Urinary bladder (tissue), 4 donors: ENCODE measurements around the gene NUMBL. TPM values are rescaled to one million over a fixed set of nuclear protein-coding genes. Genes with fewer than 3 reads are reported as not detected.
"Not testable (repeated sequence)": the region's sequence is repeated elsewhere in the genome, so short reads cannot be mapped to it uniquely, and the experiment has no call there.

Source experiments
- DNase-seq: peaks from one replicate; pipeline ENCODE4 v3.0.0-alpha.2; 2015; ENCODE audit errors: extremely low spot score
- H3K27ac ChIP-seq: one replicate; pipeline ENCODE4 v1.5.1; 2013; ENCODE audit warnings: low read depth, mild to moderate bottlenecking, moderate library complexity
- H3K36me3 ChIP-seq: one replicate; pipeline ENCODE4 v1.6.1; 2013; ENCODE audit warnings: mild to moderate bottlenecking, moderate library complexity; ENCODE audit not compliant: insufficient read depth
- H3K4me1 ChIP-seq: one replicate; pipeline ENCODE4 v1.6.1; 2013; ENCODE audit warnings: mild to moderate bottlenecking, moderate library complexity; ENCODE audit not compliant: insufficient read depth
- H3K4me3 ChIP-seq: one replicate; pipeline ENCODE4 v1.5.1; 2013; ENCODE audit warnings: low read depth, low read length
- WGBS: extraction: QIAGEN DNeasy Blood & Tissue Kit; methylation state at CpG from one replicate; pipeline ENCODE4 v1.1.7; 2013; 5-methylcytosine and 5-hydroxymethylcytosine counted together
- polyA plus RNA-seq: library from polyadenylated mRNA; stranded (reverse); fragments of 200-250 nt; gene quantifications from one replicate; pipeline ENCODE4 v1.2.3, GENCODE V29; 2013
- total RNA-seq: library from RNA; depleted of rRNA; stranded (reverse); fragments of >200 nt; gene quantifications from one replicate; pipeline ENCODE4 v1.2.3, GENCODE V29; 2014
- donor health status: healthy with polysubstance abuse.
- donor health status: healthy.

Gene NUMBL
- total and polyA plus RNA-seq, 2 donors, result 22.8 to 63.3 TPM

- WGBS, result 77% methylated on average over 5 of the region's 5 CpGs
- Histone ChIP-seq H3K27ac (no peak overlapping the region), H3K4me1 (no peaks in the 10 kb centered on the region), H3K36me3 (no peaks in the 10 kb centered on the region), H3K4me3 (no peak overlapping the region)
- no peak for DNase-seq
Measured at GRCh38 chr19:40659116-40659515, 31.3 kb downstream of the NUMBL start.

GRCh38 chr19:40658031-40658430 is 32.4 kb downstream of the NUMBL start:
- WGBS, result 97% methylated on average over 8 of the region's 8 CpGs
- no peak for DNase-seq

GRCh38 chr19:40655684-40656083 is 34.8 kb downstream of the NUMBL start:
- H3K36me3 ChIP-seq, DNase-seq, H3K4me1 ChIP-seq, H3K4me3 ChIP-seq, H3K27ac ChIP-seq: not testable (repeated sequence)
- 86% methylated on average over 7 of the region's 7 CpGs for WGBS

More at GRCh38 chr19:40658031-40658430, 32.4 kb downstream of the NUMBL start:
- Histone ChIP-seq H3K27ac (no peak overlapping the region), H3K36me3 (no peaks in the 10 kb centered on the region), H3K4me1 (no peaks in the 10 kb centered on the region), H3K4me3 (no peak overlapping the region)

DNA sequence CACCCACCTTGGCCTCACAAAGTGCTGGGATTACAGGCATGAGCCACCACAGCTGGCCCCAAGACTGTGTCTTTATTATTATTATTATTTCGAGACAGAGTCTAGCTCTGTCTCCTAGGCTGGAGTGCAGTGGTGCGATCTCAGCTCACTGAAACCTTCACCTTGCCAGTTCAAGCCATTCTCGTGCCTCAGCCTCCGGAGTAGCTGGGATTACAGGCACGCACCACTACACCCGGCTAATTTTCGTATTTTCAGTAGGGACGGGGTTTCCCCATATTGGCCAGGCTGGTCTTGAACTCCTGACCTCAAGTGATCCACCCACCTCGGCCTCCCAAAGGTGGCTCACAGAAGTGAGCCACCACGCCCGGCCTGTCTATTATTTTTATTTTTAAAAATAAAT is 38.1 kb downstream of the NUMBL start:
- H3K27ac ChIP-seq, H3K4me1 ChIP-seq, DNase-seq, H3K4me3 ChIP-seq, H3K36me3 ChIP-seq: not testable (repeated sequence)
- whole genome bisulfite sequencing, result 79% methylated on average over 11 of the region's 11 CpGs

DNA sequence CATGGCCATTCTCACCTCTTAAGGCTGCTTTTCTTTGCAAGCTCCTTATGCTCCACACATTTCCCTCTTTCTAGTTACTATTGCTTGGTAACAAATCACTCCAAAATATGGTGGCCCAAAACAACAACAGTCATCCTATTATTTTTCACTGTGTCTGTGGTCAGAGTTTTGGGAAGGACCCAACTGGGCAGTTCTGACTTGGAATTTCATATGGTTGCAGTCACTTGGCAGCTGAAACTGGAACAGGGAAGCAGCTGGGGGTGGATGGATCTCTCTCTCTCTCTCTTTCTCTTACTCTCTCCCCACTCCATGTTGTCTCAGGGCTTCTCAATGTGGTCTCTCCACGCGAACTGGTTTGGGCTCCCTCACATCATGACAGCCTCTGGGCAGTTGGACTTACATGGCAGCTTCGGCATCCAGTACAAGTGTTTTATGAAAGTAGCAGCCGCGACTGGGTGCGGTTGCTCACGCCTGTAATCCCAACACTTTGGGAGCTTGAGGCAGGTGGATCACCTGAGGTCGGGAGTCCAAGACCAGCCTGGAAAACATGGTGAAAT is 39.6 kb downstream of the NUMBL start:
- 83% methylated on average over 8 of the region's 8 CpGs for WGBS
- H3K27ac ChIP-seq, result peak overlapping the region; percentile 25
- no peak overlapping the region for H3K4me3 ChIP-seq
- DNase-seq, result no peak
- H3K4me1 ChIP-seq, result no peaks in the 10 kb centered on the region
- no peaks in the 10 kb centered on the region for H3K36me3 ChIP-seq

DNA sequence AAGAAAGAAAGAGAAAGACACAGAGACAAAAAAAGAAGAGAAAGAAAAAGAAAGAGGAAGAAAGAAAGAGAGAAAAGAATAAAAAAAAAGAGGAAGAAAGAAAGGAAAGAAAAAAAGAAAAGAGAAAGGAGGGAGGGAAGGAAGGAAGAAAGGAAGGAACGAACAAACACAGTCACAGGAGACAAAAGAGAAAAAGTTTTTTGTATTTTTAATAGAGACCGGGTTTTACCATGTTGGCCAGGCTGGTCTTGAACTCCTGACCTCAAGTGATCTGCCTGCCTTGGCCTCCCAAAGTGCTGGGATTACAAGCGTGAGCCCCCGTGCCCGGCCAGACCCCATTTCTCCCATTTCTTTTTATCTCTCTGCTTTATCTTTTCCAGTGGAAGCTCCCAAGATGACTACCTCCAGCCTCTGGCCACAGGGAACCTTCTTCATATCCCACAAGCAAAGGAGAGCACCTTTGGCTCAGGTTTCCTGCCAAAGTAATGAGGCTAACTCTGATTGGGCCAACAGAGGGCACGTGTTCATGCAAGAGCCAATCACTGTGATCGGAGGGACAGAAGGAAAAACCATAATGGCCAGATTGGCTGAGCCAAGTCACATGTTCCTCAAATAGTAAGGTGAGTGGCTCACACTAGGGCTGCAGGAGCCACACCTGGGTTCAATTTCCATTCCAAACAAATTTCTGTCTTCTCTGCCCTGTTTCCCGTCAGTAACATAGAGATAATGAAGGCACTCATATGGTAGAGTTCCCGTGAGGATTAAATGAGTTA is 40.4 kb downstream of the NUMBL start:
- not testable (repeated sequence) for DNase-seq, H3K4me3 ChIP-seq, H3K36me3 ChIP-seq, H3K4me1 ChIP-seq
- H3K27ac ChIP-seq, result peak overlapping the region; percentile 56
- WGBS, result 89% methylated on average over 9 of the region's 9 CpGs

DNA sequence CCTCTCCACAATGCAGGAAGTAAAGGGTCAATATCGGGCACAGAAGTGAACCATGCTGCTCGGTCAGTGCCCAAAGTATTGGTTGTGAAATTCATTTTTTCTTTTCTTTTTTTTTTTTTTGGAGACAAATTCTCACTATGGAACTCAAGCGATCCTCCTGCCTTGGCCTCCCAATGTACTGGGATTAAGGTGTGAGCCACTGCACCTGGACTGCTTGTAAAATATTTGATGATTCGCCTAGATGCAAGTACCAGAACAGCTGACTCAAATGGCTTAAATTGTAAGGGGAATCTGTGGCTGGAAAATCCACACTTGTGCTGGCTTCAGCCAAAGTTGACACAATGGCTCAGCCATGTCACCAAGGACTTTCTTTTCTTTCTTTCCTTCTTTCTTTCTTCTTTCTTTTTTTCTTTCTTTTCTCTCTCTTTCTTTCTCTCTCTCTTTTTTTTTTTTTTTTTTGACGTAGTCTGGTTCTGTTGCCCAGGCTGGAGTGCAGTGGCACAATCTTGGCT is 43.7 kb downstream of the NUMBL start:
- H3K27ac ChIP-seq, result peak overlapping the region; percentile 46
- no peak overlapping the region for H3K4me3 ChIP-seq
- DNase-seq, result no peak
- no peaks in the 10 kb centered on the region for H3K36me3 ChIP-seq
- WGBS, result 54% methylated on average over 5 of the region's 5 CpGs
- no peaks in the 10 kb centered on the region for H3K4me1 ChIP-seq

GRCh38 chr19:40642757-40643305 is 47.6 kb downstream of the NUMBL start:
- DNase-seq, result no peak
- no peaks in the 10 kb centered on the region for H3K4me1 ChIP-seq

DNA sequence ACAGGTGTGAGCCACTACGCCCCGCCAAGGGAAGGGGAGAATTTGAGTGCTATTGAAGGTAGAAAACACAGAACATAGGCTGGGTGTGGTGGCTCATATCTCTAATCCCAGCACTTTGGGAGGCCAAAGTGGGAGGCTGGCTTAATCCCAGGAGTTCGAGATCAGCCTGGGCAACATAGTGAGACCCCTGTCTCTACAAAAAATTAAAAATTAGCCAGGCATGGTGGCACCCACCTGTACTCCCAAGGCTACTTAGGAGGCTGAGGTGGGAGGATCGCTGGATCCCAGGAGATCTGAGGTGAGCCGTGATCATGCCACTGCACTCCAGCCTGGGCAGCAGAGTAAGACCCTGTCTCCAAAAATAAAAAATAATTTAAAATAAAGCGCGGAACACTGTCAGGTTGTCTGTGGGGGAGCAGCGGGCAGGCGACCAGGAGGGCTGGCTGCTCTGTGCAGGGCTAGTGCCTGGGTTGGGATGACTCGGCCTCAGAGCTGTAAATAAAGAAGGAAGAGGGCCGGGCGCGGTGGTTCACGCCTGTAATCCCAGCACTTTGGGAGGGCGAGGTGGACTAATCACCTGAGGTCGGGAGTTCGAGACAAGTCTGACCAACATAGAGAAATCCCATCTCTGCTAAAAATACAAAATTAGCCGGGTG is 48.3 kb downstream of the NUMBL start:
- Histone ChIP-seq H3K4me3 (no peak overlapping the region), H3K27ac (no peak overlapping the region), H3K36me3 (no peaks in the 10 kb centered on the region), H3K4me1 (no peaks in the 10 kb centered on the region)
- WGBS, result 91% methylated on average over 18 of the region's 18 CpGs
- no peak for DNase-seq

More at GRCh38 chr19:40642757-40643305, 47.6 kb downstream of the NUMBL start:
- no peak overlapping the region for H3K4me3 ChIP-seq
- H3K36me3 ChIP-seq, result no peaks in the 10 kb centered on the region
- H3K27ac ChIP-seq, result no peak overlapping the region
- WGBS, result 50% methylated on average over 8 of the region's 8 CpGs

DNA sequence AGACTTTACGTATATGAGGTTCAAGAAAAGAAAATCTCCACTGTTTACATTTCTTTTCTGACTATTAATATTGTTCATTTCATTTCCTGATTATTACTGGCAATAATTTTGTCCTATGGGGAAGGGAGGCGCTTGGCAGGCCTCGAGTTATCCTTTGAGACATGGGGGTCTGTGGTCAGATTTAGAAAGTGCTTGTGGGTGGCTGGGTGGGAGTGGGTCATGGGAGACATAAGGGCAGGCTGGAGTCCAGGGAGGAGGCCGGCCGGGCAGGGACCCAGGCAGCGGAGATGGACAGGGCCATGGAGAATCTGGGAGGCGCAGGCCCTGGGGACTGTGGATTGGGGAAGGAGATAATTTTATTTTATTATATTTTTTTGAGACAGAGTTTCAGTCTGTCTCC is 49.2 kb downstream of the NUMBL start:
- Histone ChIP-seq H3K4me3 (no peak overlapping the region), H3K36me3 (no peaks in the 10 kb centered on the region), H3K27ac (peak overlapping the region; percentile 92), H3K4me1 (no peaks in the 10 kb centered on the region)
- WGBS, result 46% methylated on average over 7 of the region's 7 CpGs
- DNase-seq, result no peak

- Histone ChIP-seq H3K27ac (no peak overlapping the region), H3K4me1 (no peaks in the 10 kb centered on the region), H3K36me3 (no peaks in the 10 kb centered on the region), H3K4me3 (no peak overlapping the region)
- DNase-seq, result no peak
- 12% methylated on average over 5 of the region's 5 CpGs for WGBS
Measured at GRCh38 chr19:40640744-40641143, 49.7 kb downstream of the NUMBL start.

- Histone ChIP-seq H3K27ac (no peak overlapping the region), H3K4me3 (no peak overlapping the region), H3K36me3 (no peaks in the 10 kb centered on the region), H3K4me1 (no peaks in the 10 kb centered on the region)
- DNase-seq, result no peak
- 75% methylated on average over 6 of the region's 6 CpGs for WGBS
Measured at GRCh38 chr19:40639638-40639982, 50.8 kb downstream of the NUMBL start.

DNA sequence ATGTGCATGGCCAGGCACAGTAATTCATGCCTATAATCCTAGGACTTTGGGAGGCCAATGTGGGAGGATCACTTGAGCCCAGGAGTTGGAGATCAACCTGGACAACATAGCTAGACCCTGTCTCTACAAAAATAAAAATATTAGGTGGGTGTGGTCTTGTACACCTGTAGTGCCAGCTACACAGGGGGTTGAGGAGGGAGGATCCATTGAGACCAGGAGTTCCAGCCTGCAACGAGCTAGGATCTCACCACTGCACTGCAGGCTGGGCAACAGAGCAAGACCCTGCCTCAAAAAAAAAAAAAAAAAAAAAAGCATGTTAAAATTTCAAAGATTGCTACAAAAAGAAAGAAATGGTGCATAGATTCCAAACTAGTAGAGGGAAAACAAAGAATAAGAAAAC is 52.1 kb downstream of the NUMBL start:
- no peak overlapping the region for H3K27ac ChIP-seq
- no peak for DNase-seq
- 69% methylated on average over 1 of the region's 1 CpG for WGBS

DNA sequence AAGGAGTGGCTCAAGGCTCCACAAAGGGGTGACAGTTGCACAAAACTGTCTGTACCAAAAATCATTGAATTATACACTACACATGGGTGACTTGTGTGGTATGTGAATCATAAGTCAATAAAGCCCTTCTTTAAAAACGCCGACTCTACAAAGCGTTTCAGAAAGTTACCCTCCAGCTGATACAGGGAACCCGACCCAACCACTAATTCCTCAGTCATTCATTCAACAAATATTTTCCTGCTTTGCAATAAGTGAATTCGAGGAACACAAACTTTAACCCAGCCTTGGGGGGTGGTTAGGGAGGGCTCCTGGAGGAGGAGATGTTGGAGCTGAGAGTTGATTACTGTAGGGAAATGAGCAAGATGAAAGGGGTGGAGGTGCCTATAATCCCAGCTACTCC is 57.2 kb downstream of the NUMBL start:
- H3K27ac ChIP-seq, result no peak overlapping the region
- no peak overlapping the region for H3K4me3 ChIP-seq
- H3K4me1 ChIP-seq, result no peaks in the 10 kb centered on the region
- no peak for DNase-seq
- WGBS, result 61% methylated on average over 5 of the region's 5 CpGs
- H3K36me3 ChIP-seq, result no peaks in the 10 kb centered on the region

More for the DNA sequence above, 52.1 kb downstream of the NUMBL start:
- no peak overlapping the region for H3K4me3 ChIP-seq
- no peaks in the 10 kb centered on the region for H3K4me1 ChIP-seq
- no peaks in the 10 kb centered on the region for H3K36me3 ChIP-seq
